NCI-H2107 treated with DMSO at 0.1 percent for 48 hours (cell line): ENCODE results near the gene TTC3.

Experiments
- DNase-seq: peaks from one replicate; lab custom pipeline; 2025; ENCODE audit not compliant: unreplicated experiment; lab: John Stamatoyannopoulos, UW

The TTC3 gene

GRCh38 chr21:37059181-37059580 is 13.9 kb upstream of the TTC3 start:
- DNase-seq, result no peak

DNA sequence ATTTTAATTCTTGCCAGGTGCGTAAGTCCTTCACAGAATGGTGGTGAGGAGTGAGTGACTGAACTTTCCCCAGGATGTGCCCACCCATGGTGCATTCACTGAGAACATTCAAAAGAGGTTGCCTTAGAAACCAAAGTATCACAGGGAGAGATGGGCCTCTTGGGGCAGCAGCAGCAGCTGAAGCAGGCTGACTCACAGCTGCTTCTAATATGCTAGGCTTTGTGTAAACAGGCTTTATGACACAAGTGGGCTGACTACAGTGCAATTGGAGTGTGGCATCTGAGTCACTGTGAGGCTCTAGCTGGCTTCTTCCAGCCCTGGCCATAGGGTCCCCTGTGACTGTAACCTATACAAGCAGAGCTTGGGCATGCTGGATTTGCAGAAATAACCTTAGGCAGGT is 12.8 kb upstream of the TTC3 start:
- DNase-seq, result peak; percentile 99

DNA sequence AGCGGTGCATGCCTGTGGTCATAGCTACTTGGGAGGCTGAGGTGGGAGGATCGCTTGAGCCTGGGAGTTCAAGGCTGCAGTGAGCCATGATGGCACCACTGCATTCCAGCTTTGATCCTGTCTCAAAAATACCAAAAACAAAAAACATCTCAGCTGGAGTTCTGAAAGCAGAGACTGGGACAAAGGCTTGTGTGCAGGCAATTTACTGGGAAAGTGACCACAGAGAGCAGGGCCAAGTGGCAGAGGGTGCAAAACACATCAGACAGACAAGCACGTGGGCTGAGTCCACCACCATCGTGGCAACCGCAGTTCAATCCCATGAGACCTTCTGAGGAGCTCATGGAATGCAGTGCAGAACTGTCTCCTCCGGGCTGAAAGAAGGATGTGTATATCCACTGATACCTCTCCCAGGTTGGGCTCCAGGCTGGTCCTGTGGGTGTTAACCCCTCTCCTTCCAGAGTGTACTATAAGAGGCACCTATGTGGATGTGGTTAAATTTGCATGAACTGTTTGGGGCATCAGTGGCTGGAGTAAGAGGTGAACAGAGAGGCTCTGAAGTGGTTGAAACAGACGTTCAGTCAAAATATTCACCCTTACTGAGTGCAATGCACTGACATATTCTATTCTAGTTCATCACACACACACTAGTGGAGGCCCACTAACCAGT is 11.0 kb upstream of the TTC3 start:
- peak; percentile 76 for DNase-seq

- DNase-seq, result no peak
Observed at GRCh38 chr21:37062593-37062935, 10.5 kb upstream of the TTC3 start.

DNA sequence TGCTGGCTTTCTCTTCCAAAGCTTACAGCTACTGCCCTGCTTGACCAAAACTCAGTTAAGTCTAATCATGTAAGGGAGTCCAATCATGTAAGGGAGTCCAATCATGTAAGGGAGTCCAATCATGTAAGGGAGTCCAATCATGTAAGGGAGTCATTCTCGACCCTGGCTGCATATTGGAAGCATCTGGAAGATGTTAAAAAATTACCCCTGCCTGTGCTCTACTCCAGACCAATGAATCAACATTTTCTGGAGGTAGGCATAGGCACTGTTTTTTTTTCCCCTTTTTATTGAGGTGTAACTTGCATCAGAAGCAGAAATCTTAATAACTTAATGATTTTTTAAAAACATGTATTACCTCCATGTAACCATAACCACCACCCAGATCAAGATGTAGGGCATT is 9.6 kb upstream of the TTC3 start:
- DNase-seq, result no peak

GRCh38 chr21:37064841-37065240 is 8.2 kb upstream of the TTC3 start:
- no peak for DNase-seq

GRCh38 chr21:37065561-37066177 is 7.4 kb upstream of the TTC3 start:
- no peak for DNase-seq

- peak; percentile 73 for DNase-seq
Observed at GRCh38 chr21:37071561-37072273, 1.3 kb upstream of the TTC3 start.

GRCh38 chr21:37072274-37072987 is 623 bp upstream of the TTC3 start:
- DNase-seq, result peak; percentile 70

DNA sequence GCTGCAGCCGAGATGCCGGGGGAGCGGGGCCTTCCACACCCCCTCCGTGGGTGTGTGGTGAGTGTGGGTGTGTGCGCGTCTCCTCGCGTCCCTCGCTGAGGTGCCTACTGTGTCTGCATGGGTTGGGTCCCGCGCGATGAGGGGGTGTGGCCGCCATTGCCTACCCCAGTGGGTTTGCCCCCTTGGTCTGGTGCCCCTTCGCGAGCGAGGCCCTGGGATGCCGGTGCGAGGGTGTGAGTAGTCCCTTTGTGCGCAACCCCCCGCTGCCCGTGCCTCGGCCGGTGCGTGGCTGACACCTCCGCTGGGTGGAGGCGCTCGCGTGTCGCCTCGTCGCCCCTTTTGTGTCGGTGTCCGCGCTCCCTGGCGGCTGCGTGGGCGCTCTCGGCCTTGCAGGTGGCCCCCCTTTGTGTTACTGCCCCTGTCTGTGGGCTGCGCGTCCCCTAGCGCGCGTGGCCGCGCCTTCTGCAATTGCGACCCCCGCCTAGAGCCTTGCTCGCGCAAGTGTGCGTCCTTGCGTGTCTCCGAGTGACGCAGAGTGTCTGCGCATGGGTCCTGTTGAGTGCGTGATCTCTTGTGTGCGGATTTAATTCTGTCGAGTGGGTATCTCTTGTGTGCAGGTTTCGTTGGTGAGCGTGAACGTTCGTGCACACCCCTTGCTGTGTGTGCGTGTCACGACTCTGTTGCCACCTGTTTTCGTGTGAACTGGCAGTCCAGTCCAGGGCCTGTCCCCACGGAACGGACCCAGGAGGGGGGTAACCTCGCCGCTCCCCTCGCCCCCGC is 553 bp downstream of the TTC3 start:
- DNase-seq, result peak; percentile 61

- DNase-seq, result peak; percentile 61
Observed at GRCh38 chr21:37074197-37074510, 1.1 kb downstream of the TTC3 start.

DNA sequence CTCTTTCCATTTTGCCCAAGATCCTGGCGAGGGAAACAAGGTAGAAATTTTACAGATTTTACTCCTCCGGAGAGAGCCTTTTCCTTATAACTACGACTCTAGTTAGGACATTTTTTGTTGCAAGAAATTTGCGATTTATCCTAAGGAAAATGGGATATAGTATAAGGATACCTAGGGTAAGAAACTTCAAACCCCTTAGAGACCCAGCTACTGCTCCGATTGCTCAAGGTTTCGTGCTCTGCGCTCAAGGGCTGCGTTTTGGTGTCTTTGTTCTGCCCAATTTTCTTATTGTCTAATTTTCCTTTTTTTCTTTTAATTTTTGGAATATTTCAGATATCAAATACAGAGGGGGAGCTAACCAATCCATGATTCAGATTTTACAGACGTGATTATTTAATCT is 1.5 kb downstream of the TTC3 start:
- DNase-seq, result peak; percentile 51

DNA sequence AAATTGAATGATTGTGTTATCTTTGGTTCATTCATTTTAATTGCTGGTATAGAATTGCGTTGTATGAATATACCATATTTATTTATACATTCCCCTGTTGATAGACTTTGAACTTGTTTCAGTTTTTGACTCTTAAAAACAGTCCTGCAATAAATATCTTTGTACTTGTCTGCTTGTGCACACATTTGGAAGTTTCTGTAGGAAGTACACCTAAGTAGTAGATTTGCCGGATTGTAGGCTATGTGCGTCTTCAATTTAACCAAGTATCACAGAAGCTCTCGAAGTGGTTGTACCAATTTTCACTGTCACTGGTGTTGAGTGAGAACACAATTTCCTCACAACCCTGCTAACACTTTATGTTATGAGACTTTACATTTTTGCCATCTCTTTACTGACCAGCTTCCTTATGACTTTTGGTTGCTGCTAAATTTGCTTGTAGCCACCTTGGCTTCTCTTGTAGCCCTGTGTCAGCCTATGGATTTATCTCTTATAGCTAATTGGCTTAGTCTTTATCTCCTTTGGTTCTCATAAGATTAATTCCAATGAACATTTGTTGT is 2.2 kb downstream of the TTC3 start:
- no peak for DNase-seq

DNA sequence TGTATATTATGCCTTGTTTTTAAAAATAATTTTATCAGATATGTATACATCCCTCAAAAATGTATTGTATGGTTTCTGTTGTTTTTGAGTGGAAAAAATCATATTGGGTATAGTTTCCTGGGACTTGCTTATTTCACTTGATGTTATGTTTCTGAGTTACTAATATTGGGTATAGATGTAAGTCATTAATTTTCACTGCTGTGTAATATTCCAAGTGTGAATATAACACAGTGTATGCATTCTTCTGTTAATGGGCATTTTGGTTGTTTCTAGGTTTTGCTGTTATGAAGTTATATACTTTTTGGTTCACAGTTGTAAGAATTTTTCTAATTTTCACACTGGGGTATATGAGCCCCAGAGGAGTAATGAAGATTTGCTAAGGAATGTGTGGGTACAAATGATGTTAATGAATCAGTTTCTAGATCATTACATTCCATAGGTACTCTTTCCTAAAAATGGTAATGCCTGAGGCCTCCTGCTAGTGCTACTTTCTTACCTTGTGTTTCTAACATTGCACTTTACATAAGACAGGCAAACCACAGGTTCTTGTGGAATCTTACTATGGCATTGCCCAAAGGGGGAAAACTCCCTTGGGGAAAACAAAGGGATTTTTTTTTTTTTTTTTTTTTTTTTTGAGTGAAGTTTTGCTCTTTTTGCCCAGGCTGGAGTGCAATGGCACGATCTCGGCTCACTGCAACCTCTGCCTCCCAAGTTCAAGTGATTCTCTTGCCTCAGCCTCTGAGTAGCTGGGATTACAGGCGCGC is 3.2 kb downstream of the TTC3 start:
- DNase-seq, result no peak

DNA sequence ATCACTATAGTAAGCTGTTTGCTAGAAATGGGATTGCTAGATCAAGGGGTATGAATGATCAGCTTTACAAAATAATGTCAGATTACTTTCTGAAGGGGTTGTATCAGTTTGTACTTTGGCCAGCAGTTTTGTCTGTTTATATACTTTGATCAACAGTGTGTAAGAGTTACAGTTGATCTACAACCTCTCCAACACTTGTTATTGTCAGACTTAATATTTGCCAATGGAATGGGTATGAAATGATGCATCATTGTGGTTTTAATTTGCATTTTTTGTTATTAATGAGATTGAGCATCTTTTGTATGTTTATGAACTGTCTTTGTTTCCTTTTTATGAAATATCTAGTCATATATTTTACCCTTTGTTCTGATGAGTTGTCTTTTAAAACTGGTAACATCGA is 4.3 kb downstream of the TTC3 start:
- DNase-seq, result no peak

- DNase-seq, result no peak
Observed at GRCh38 chr21:37079211-37079824, 6.3 kb downstream of the TTC3 start.

- no peak for DNase-seq
Observed at GRCh38 chr21:37082375-37082774, 9.3 kb downstream of the TTC3 start.

DNA sequence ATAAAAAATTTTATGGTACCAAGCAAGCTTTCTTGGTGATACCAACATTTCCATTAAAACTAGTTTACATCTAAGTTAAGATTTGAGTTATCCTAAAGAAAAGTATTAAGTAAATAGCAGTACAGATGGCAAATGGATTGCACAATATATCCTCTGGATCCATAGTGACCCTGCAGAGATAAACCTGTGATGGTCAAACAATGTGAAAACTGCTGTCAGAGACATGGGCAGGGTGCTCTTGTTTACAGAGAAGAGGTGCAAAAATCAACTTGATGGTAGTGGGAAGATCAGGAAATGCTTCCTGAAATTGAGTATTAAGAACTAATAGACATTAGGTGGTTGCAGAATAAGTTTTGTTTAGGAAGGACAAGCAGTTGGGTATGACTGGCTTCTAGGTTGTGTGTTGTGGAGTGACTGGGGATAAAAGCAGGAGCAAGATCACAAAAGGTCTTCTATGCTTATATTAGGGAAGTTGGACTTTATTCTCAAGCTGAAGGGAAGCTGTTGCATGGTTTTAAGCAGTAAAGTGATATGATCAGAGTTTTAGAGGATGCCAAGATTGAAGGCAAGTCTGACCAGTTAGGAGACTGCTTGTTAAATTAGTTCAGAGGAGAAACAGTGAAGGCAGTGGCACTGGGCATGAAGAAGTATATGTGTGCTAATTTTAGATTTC is 9.9 kb downstream of the TTC3 start:
- no peak for DNase-seq

DNA sequence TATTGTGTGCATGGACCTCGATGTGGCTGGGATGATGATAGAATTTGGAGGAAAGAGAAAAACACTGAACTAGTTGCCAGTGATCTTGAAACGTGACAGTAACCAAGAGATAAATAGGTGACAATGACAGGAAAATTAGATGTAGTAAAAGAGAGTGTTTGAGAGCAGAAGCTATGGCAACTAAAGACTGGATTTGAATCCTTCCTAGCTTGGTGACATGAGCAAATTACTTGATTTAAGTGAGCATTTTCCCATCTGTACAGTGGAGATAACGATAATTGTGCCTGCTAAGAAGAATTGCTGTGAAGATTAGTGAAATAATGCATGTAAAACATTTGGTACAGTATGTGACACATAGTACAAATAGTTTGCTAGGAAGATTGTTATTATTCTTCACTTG is 12.7 kb downstream of the TTC3 start:
- DNase-seq, result no peak
